A673 (cell line): ENCODE results near the gene LIF. TPM values are rescaled to one million over a fixed set of nuclear protein-coding genes. Genes with fewer than 3 reads are reported as not detected.

Source experiments
- BruUV-seq: library from RNA; stranded (reverse); fragments of 400-500 nt; replicated peaks from 2 replicates; lab custom pipeline; 2021; lab: Mats Ljungman, UMichigan
- CTCF ChIA-PET: fragments of 300-600 bp; sonication (Branson Sonifier 250); formaldehyde crosslinking; loops from one replicate; lab custom pipeline; 2022; ENCODE audit warnings: antibody characterized with exemption; lab: Charles Lee
- POLR2A ChIA-PET: fragments of 300-600 bp; sonication (Branson Sonifier 250); formaldehyde crosslinking; loops from one replicate; lab custom pipeline; 2022; ENCODE audit warnings: antibody characterized with exemption; ENCODE audit not compliant: low non-redundant PET; lab: Charles Lee
- DNase-seq: peaks from one replicate; pipeline ENCODE4 v3.0.0-alpha.2; 2015; ENCODE audit warnings: low spot score
- H3K27ac ChIP-seq: fragments of 200-600 bp; sonication (generic); 2 replicates; pipeline ENCODE4 v1.5.1; 2016; ENCODE audit warnings: mixed run types, low read depth, mild to moderate bottlenecking, mixed read lengths, antibody characterized with exemption, low read length; ENCODE audit not compliant: poor library complexity, severe bottlenecking
- H3K27me3 ChIP-seq: fragments of 200-600 bp; sonication (generic); replicated peaks from 2 replicates; pipeline ENCODE4 v1.6.1; 2017; ENCODE audit warnings: mixed run types, low read depth, mild to moderate bottlenecking, mixed read lengths, antibody characterized with exemption, low read length; ENCODE audit not compliant: insufficient read depth, poor library complexity
- H3K36me3 ChIP-seq: fragments of 200-600 bp; sonication (generic); 2 replicates; pipeline ENCODE4 v1.6.1; 2016; ENCODE audit warnings: mixed run types, mild to moderate bottlenecking, mixed read lengths, antibody characterized with exemption, low read length; ENCODE audit not compliant: insufficient read depth, poor library complexity, severe bottlenecking
- H3K4me1 ChIP-seq: fragments of 200-600 bp; sonication (generic); 2 replicates; pipeline ENCODE4 v1.6.1; 2017; ENCODE audit warnings: mixed run types, mild to moderate bottlenecking, mixed read lengths, antibody characterized with exemption, low read length; ENCODE audit not compliant: insufficient read depth, poor library complexity, severe bottlenecking
- H3K4me3 ChIP-seq: fragments of 200-600 bp; sonication (generic); 2 replicates; pipeline ENCODE4 v1.5.1; 2016; ENCODE audit warnings: low read depth, mixed run types, mild to moderate bottlenecking, mixed read lengths, low read length; ENCODE audit not compliant: poor library complexity, severe bottlenecking
- H3K9me3 ChIP-seq: fragments of 200-600 bp; sonication (generic); 2 replicates; pipeline ENCODE4 v1.6.1; 2016; ENCODE audit warnings: mixed run types, low read depth, mild to moderate bottlenecking, mixed read lengths, antibody characterized with exemption, low read length; ENCODE audit not compliant: poor library complexity, severe bottlenecking
- EZH2 ChIP-seq: fragments of 200-600 bp; sonication (generic); IDR thresholded peaks from 2 replicates; pipeline ENCODE4 v1.6.1; 2017; ENCODE audit warnings: borderline replicate concordance, low read depth, mild to moderate bottlenecking, mixed read lengths, antibody characterized with exemption, low read length; ENCODE audit not compliant: poor library complexity, severe bottlenecking
- intact Hi-C: fragments of 100-400 bp; cut with micrococcal nuclease; formaldehyde crosslinking; loops from one replicate; pipeline ENCODE4 v1.10.0; 2022; ENCODE audit not compliant: unreplicated experiment
- total RNA-seq: library from RNA; stranded (reverse); gene quantifications from 2 replicates; pipeline ENCODE4 v1.2.3, GENCODE V29; 2021
- TF ChIP-seq, protein P1 (sequence below): fragments of 300-800, 200-600 bp; sonication (generic); conservative IDR thresholded peaks from 2 replicates; pipeline ENCODE4 v1.5.1; 2017; ENCODE audit warnings: low read depth, mild to moderate bottlenecking, antibody characterized with exemption, low read length, moderate library complexity, mixed read lengths

Gene LIF
- total RNA-seq, 1 experiment from 2014 or later: 0.24 TPM

GRCh38 chr22:30287648-30288418 is 41.3 kb upstream of the LIF start:
- peak; percentile 87 for DNase-seq
- Histone ChIP-seq H3K36me3 (no peaks in the 10 kb centered on the region), H3K4me3 (no peak overlapping the region), H3K27ac (no peak overlapping the region), H3K9me3 (no peaks in the 10 kb centered on the region), H3K4me1 (peaks cover 26% of the 10 kb centered on the region), H3K27me3 (no peaks in the 10 kb centered on the region)
- TF ChIP-seq EZH2: no peak
- TF ChIP-seq, protein P1, sequence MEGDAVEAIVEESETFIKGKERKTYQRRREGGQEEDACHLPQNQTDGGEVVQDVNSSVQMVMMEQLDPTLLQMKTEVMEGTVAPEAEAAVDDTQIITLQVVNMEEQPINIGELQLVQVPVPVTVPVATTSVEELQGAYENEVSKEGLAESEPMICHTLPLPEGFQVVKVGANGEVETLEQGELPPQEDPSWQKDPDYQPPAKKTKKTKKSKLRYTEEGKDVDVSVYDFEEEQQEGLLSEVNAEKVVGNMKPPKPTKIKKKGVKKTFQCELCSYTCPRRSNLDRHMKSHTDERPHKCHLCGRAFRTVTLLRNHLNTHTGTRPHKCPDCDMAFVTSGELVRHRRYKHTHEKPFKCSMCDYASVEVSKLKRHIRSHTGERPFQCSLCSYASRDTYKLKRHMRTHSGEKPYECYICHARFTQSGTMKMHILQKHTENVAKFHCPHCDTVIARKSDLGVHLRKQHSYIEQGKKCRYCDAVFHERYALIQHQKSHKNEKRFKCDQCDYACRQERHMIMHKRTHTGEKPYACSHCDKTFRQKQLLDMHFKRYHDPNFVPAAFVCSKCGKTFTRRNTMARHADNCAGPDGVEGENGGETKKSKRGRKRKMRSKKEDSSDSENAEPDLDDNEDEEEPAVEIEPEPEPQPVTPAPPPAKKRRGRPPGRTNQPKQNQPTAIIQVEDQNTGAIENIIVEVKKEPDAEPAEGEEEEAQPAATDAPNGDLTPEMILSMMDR: peak; percentile 88
- no TSS peak for BruUV-seq
- ChIA-PET POLR2A (interaction anchor here (0.6 kb wide), 1 partner anchor 97 kb away, joined by 7 read pairs; no protein-coding TSS in a partner anchor), CTCF (interaction anchor here (0.6 to 1.6 kb wide), 8 partner anchors 10 to 268 kb away, joined by 3 to 11 read pairs (median 4); partner anchors contain the start of genes CCDC157, RNF215 and SF3A1)
- intact Hi-C loops: loop anchor here (1.0 to 10.0 kb wide), 6 partner anchors 25 to 317 kb away; partner anchors contain the start of gene TCN2

GRCh38 chr22:30286813-30287647 is 40.5 kb upstream of the LIF start:
- peak; percentile 58 for DNase-seq
- intact Hi-C loops: loop anchor here (1.0 to 10.0 kb wide), 5 partner anchors 24 to 318 kb away; partner anchors contain the start of gene TCN2
- Histone ChIP-seq H3K27me3 (no peaks in the 10 kb centered on the region), H3K9me3 (no peaks in the 10 kb centered on the region), H3K4me1 (peaks cover 26% of the 10 kb centered on the region), H3K36me3 (no peaks in the 10 kb centered on the region), H3K27ac (no peak overlapping the region), H3K4me3 (no peak overlapping the region)
- CTCF ChIA-PET: interaction anchor here (0.6 to 1.6 kb wide), 6 partner anchors 9 to 231 kb away, joined by 3 to 11 read pairs (median 6); partner anchors contain the start of gene RNF215
- POLR2A ChIA-PET: interaction anchor here (0.6 kb wide), 1 partner anchor 98 kb away, joined by 7 read pairs; no protein-coding TSS in a partner anchor
- TF ChIP-seq, protein P1: peak; percentile 93
- TF ChIP-seq EZH2: no peak
- BruUV-seq: no TSS peak

GRCh38 chr22:30286331-30286730 is 39.8 kb upstream of the LIF start:
- H3K36me3 ChIP-seq: no peaks in the 10 kb centered on the region
- peaks cover 26% of the 10 kb centered on the region for H3K4me1 ChIP-seq
- no TSS peak for BruUV-seq
- H3K4me3 ChIP-seq: no peak overlapping the region
- DNase-seq: no peak
- TF ChIP-seq, protein P1: no peak
- no peak for TF ChIP-seq EZH2
- no peak overlapping the region for H3K27ac ChIP-seq
- no peaks in the 10 kb centered on the region for H3K9me3 ChIP-seq
- no peaks in the 10 kb centered on the region for H3K27me3 ChIP-seq
- intact Hi-C loops: loop anchor here (5.0 to 10.0 kb wide), 3 partner anchors 136 to 318 kb away; partner anchors contain the start of gene TCN2
- POLR2A ChIA-PET: no interaction called here
- CTCF ChIA-PET: interaction anchor here (0.6 kb wide), 1 partner anchor 111 kb away, joined by 4 read pairs; no protein-coding TSS in a partner anchor
